Activated naive CD8-positive, alpha-beta T cell treated with anti-CD3 and anti-CD28 coated beads, Interleukin-2, amount 50 U/mL, for 16 hours (primary cell): ENCODE measurements around the gene MGME1.
"Not testable (repeated sequence)": the region's sequence is repeated elsewhere in the genome, so short reads cannot be mapped to it uniquely, and the experiment has no call there.

Source experiments
- DNase-seq: peaks from one replicate; pipeline ENCODE4 v3.0.0-alpha.2; 2020; ENCODE audit warnings: low read depth, low spot score

MGME1 gene

GRCh38 chr20:17959257-17959627 is 9.6 kb upstream of the MGME1 start:
- no peak for DNase-seq

GRCh38 chr20:17960400-17960885 is 8.4 kb upstream of the MGME1 start:
- DNase-seq, result not testable (repeated sequence)

DNA sequence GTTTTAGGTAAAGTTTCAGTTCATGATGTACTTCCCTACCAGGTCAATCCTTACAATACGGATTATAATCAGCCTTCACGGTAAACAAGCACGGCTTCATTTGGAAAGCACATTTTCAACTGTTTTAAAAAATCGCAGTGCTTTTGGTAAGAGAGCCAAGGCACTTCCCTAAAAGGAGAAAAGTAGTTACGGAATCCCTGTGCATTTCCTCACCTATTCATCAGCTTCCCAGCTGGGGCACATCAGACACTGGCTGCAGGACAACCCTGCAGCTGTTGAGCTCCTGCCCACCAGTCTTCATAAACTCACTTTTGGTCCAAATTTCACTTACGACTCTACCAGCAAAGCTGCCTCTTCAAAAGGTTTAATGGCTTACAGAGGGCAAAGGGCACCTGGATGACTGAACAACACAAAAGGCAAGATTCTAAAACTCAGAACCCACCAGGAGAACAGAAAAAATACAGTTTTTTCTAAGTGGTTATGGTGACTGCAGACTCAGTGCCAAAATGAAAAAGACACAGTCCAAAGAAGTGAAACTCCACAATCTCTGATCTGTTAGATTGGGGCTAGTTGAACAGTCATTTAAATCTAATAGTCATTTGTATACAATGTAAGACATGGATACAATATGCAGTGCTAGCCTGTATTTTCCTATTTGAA is 7.8 kb upstream of the MGME1 start:
- DNase-seq, result no peak

- DNase-seq, result no peak
These were observed 7.3 kb upstream of the MGME1 start for GRCh38 chr20:17961587-17961940.

DNA sequence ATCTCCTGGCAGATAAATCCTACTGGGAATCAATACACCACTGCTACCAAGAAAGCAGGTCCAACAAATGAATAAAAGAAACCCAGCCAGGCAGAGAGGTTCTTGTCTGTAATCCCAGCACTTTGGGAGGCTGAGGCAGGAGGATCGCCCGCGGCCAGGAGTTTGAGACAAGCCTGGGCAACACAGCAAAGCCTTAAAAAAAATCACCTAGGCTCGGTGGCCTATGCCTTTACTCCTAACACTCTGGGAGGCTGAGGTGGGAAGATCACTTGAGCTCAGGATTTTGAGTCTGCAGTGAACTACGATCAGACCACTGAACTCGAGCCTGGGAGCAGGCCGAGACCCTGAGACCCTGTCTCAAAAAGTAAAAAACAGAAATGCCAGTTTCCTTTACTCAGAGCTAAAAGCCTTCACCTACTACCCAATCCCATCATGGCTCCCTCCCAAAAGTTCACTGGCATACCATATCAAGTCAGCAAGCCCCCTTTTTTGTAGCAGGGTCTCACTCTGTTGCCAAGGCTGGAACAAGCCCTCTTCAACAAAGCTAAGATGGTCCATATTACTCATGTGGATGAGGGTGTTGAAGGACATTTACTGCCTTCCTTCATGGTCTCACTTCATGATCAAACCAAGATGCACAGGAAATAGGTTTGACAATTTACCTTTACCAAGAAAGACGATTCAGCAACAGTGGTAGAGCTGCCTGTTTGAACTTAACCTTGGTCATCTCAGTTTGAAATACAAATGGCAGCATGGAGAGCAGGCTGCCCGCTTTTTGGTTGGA is 5.5 kb upstream of the MGME1 start:
- no peak for DNase-seq

DNA sequence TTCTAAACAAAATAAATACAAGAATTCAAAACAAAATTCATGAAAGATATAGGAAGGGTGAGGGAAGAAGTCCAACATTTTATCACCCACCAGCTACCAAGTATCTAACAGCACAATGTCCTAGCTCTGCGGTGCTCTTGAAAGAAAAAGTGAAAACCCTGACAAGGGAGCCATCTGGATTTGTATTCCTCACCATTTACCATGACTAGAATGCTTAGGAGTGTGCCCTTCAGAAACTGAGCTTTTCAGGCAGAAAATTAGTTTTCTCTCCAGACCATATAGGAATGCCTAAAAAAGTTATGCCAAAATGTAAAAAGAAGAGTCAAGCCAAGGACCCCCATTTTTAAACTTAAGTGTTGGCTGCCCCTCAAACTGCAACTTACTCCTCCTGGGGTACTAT is 4.7 kb upstream of the MGME1 start:
- no peak for DNase-seq

DNA sequence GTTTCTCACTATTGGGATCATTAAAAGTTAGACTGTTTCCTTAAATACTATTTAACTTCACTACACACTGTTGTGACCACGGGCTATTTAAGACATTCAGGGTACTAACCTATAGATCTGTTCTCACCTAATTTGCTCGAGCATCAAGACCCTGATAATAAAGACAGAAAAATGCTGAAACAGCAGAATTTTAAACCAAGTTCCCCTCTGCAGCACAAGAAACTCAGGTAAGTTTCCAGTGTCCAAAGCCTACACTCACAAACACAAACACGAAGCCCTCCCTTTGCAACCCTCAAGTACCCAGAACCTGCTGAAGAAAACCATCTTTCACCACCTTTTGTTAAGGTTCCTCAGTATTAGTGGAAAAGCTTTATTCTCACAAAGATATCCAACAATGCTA is 4.2 kb upstream of the MGME1 start:
- DNase-seq, result no peak

GRCh38 chr20:17965042-17965697 is 3.6 kb upstream of the MGME1 start:
- DNase-seq, result no peak

DNA sequence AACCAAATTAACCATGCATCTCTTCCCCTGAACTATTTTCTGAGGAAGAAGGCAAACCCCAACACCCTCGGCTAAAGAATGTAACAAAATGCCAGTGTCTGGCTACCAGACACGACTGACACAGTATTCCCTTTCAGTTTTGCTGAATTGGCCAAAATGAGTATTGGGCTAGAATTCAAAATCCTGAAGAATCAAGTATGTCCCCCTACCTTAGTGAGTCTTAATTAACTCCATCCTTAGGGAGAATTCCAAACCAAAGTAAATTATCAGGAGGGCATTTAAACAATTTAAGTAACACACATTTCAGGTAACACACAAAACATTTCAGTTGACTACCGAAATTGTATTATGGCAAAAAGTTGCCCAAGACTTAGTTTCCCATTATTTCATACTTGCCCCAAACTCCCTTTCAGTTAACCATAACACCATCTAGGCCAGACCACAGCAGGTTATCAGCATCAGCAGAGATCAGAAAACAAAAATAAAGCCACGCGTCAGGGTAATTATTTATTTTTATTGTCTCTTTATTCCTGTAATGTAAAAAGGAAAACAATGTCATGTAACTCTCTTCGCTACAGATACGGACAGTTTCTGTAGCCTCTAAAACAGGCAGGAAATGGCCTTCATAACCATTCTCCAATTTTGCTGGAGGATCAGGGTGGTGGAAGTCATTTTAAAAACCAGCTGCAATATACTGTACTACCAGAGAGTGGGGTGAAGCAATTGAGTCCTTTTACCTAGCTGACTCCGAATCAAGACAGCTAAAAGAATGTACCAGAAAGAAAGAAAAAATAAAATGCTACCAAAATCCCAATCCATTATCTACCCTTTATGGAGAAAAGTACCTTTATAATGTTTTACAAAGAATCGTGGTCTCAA is 2.1 kb upstream of the MGME1 start:
- no peak for DNase-seq

DNA sequence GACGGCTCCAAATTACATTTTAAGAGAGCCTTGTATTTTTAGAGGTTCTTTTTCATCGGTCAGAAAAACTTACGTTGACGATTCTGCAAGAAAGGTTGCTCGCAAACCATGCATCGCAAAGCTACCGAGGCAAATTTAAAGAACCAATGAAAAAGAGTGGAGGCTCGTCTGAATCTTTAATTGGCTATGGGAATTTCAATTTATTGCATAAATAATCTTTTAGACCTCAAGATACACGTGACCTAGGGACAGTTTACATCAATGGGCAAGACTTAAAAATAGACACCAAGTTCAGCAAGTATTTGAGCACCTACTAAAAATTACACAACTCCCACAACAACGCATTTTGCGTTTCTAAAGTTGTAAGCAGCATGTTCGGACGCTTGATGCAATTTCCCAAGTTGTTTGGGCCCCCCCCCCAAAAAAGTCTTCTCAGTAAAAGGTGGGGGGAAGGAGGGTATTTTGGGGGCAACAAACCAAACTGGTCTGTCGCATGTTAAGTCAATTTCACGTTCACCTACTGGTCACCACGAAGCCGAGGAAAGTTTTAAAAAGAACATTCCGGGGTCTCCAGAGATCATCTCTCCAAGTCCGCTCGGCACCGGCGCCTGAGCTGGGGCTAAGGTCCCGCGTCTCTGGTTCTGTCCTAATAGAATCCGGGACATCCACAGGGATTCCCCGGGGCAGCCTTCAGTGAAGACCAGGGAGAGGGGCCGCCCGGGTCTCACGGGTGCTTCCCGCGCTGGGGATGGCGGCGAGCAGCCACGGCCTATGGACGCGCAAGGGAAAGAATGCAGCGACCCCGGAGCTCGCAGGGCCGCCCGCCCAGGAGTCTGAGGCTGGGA is 1.1 kb upstream of the MGME1 start:
- DNase-seq, result no peak

DNA sequence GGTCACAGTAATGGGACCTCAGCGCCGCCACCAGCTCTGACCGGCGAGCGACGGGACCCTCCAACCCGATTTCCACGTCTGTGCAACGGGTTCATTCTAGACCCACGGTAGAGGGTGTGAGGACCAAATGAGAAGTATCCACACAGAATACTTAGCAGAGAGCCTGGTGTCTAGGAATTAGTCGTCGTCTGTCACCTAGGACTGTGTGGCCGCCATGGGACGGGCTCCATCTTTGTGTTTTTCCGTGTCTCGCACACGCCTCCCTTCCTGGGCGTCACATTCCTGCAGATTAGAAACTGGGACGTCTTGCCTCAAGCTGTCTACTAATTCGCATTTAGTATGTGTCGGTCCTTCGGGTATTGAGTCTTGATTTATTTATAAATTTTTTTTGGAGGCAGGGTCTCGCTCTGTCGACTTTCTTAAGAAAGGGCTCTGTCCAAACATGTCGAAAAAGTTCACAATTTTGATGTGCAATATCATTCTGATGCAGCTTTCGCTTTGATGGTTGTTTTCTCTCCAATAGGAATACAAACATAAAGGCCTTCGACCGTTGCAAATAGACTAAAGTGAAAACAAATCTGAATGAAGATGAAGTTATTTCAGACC is 563 bp downstream of the MGME1 start:
- no peak for DNase-seq

- no peak for DNase-seq
These were observed 1.1 kb downstream of the MGME1 start for GRCh38 chr20:17969884-17970409.

DNA sequence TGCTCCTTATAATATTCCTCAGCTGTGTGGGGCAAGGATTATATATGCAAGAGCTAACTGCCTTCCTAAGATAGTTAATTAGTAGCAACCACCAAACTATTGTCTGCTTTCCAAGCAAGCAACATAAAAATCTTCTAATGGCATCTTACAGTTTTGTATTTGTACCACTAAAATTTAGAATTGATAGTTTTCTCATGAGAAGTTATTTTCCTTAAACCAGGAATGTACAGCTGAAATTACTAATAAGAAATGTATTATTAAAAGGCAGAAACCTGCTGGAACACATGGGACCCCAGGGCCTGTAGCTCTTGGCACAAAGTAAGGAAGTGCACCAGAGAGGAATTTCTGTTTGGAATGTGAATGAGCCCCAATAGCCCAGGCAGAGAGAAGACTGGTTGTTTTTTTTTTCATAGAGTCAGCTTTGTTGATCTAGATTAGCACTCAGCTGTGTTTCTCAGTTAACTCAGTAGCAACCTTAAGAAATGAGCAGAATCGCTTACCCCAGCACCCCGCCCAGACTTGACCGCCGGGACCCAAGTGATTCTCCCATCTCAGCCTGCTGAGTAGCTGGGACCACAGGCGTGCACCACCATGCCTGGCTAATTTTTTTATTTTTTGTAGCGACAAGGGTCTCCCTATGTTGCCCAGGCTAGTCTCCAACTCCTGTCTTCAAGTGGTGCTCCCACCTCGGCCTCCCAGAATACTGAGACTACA is 2.6 kb downstream of the MGME1 start:
- DNase-seq, result no peak

DNA sequence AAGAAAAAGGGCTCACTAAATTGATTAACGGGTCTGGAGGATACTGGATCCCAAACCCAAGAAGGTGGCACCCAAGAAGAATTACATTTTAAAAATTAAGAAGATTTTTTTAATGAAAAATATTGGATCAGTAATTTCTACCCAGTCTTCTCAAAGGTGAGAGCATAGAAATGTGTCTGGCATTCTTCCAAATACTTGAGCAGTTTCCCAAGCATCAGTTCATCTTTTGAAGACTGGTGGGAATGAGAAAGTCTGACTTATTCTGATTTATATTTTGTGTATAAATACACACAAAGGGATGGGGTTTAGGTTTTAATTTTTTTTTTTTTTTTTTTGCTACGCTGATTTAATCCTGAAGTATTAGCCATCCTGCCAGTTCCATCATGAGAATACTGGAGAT is 3.3 kb downstream of the MGME1 start:
- DNase-seq, result no peak

- DNase-seq, result no peak
These were observed 7.5 kb downstream of the MGME1 start for GRCh38 chr20:17976305-17976704.

DNA sequence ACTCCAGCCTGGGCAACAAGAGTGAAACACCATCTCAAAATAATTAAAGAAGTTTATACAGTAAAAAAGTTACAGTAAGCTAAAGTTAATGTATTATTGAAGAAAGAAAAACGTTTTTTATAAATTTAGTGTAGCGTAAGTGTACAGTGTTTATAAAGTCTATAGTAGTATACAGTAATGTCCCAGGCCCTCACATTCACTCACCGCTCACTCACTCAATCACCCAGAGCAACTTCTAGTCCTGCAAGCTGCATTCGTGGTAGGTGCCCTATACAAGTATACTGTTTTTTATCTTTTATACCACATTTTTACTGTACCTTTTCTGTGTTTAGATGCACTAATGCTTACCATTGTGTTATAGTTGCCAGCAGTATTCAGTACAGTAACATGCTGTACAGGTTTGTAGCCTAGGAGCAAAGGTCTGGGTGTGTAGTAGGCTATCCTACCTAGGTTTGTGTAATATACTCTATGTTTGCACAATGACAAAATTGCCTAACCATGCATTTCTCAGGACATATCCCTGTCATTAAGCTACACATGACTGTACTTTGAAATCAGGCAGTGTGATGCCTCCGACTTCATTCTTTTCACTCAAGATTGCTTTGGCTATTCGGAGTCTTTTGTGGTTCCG is 16.7 kb downstream of the MGME1 start:
- no peak for DNase-seq

GRCh38 chr20:17987988-17988387 is 19.2 kb downstream of the MGME1 start:
- DNase-seq, result no peak

- DNase-seq, result no peak
These were observed 21.6 kb downstream of the MGME1 start for GRCh38 chr20:17990278-17990972.
